NCI-H345 treated with DMSO at 0.1 percent for 48 hours (cell line): ENCODE measurements around the gene SLC7A4.
"Not testable (repeated sequence)": the region's sequence is repeated elsewhere in the genome, so short reads cannot be mapped to it uniquely, and the experiment has no call there.

ENCODE experiments used
- DNase-seq: peaks from one replicate; lab custom pipeline; 2025; ENCODE audit not compliant: unreplicated experiment; lab: John Stamatoyannopoulos, UW

The SLC7A4 gene

GRCh38 chr22:21043860-21044535 is 11.6 kb upstream of the SLC7A4 start:
- no peak for DNase-seq

- no peak for DNase-seq
Observed at GRCh38 chr22:21042978-21043859, 10.9 kb upstream of the SLC7A4 start.

- DNase-seq: no peak
Observed at GRCh38 chr22:21041937-21042336, 9.6 kb upstream of the SLC7A4 start.

GRCh38 chr22:21039158-21039557 is 6.8 kb upstream of the SLC7A4 start:
- DNase-seq: not testable (repeated sequence)

GRCh38 chr22:21038405-21038804 is 6.0 kb upstream of the SLC7A4 start:
- DNase-seq: no peak

GRCh38 chr22:21034989-21035388 is 2.6 kb upstream of the SLC7A4 start:
- no peak for DNase-seq

GRCh38 chr22:21033895-21034294 is 1.5 kb upstream of the SLC7A4 start:
- no peak for DNase-seq

GRCh38 chr22:21032868-21033688 is 717 bp upstream of the SLC7A4 start:
- DNase-seq: no peak

- no peak for DNase-seq
Observed at GRCh38 chr22:21031545-21032036, 770 bp downstream of the SLC7A4 start.

- DNase-seq: no peak
Observed at GRCh38 chr22:21030621-21031544, 1.5 kb downstream of the SLC7A4 start.

- DNase-seq: no peak
Observed at GRCh38 chr22:21030032-21030431, 2.3 kb downstream of the SLC7A4 start.

GRCh38 chr22:21029486-21030025 is 2.8 kb downstream of the SLC7A4 start:
- DNase-seq: no peak

- DNase-seq: no peak
Observed at GRCh38 chr22:21028277-21029251, 3.8 kb downstream of the SLC7A4 start.

- no peak for DNase-seq
Observed at GRCh38 chr22:21026783-21027692, 5.3 kb downstream of the SLC7A4 start.

- DNase-seq: no peak
Observed at GRCh38 chr22:21025763-21026755, 6.3 kb downstream of the SLC7A4 start.

GRCh38 chr22:21025266-21025665 is 7.1 kb downstream of the SLC7A4 start:
- no peak for DNase-seq
